ENCODE results near the gene RAPGEF1.

The RAPGEF1 gene

DNA sequence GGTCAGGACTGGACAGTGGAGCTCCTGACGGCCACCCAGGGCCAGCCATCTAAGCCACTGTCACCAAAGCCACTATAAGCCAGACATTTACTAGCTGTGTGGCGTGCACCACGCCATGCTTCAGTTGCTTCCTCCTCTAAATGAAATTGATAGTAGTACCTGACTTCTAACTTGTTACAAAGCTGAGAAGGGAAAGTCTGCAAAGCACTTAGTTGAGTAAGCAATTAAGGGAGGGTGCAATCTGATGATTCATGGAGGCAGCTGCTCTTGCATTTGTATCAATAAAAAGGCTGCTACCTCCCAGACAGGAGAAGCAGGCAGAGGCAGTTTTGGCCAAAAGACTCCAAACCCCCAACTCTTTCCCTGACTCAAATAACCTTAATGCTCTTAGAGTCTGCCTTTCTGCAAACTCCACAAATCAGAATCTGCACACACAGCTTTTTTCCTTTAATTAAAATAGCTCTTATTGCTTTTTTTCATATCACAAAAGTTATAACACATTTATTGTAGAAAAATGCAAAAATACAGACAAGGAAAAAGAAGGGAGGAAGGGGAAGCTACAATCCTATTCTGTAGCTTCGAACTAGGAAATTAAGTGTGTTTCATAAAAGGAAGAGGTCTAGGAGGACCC, 19.3 kb upstream of the RAPGEF1 start:
- TF ChIP-seq CEBPB (IDR thresholded peaks at IDR 0.05) (no peak), CREB1 (IDR thresholded peaks at IDR 0.05; ENCODE audit: low read depth) (no peak), EP300 (IDR thresholded peaks at IDR 0.05; ENCODE audit: borderline replicate concordance) (no peak), TEAD4 (IDR thresholded peaks at IDR 0.05) (no peak), YY1 (IDR thresholded peaks at IDR 0.05; ENCODE audit: low read depth) (no peak), TCF12 (IDR thresholded peaks at IDR 0.05; ENCODE audit: low read depth) (no peak), RAD21 (IDR thresholded peaks at IDR 0.05; ENCODE audit: low read depth) (no peak), ZBTB7A (IDR thresholded peaks at IDR 0.05; ENCODE audit: low read depth) (no peak), FOXM1 (IDR thresholded peaks at IDR 0.05; ENCODE audit: borderline replicate concordance, low read depth) (no peak), EGR1 (IDR thresholded peaks at IDR 0.05) (no peak), USF1 (IDR thresholded peaks at IDR 0.05) (no peak), NFIC (IDR thresholded peaks at IDR 0.05) (no peak), TAF1 (IDR thresholded peaks at IDR 0.05; ENCODE audit: low read depth) (no peak)
- TF ChIP-seq, protein P1, sequence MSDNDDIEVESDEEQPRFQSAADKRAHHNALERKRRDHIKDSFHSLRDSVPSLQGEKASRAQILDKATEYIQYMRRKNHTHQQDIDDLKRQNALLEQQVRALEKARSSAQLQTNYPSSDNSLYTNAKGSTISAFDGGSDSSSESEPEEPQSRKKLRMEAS (IDR thresholded peaks at IDR 0.05): no peak
- TF ChIP-seq, protein P2, sequence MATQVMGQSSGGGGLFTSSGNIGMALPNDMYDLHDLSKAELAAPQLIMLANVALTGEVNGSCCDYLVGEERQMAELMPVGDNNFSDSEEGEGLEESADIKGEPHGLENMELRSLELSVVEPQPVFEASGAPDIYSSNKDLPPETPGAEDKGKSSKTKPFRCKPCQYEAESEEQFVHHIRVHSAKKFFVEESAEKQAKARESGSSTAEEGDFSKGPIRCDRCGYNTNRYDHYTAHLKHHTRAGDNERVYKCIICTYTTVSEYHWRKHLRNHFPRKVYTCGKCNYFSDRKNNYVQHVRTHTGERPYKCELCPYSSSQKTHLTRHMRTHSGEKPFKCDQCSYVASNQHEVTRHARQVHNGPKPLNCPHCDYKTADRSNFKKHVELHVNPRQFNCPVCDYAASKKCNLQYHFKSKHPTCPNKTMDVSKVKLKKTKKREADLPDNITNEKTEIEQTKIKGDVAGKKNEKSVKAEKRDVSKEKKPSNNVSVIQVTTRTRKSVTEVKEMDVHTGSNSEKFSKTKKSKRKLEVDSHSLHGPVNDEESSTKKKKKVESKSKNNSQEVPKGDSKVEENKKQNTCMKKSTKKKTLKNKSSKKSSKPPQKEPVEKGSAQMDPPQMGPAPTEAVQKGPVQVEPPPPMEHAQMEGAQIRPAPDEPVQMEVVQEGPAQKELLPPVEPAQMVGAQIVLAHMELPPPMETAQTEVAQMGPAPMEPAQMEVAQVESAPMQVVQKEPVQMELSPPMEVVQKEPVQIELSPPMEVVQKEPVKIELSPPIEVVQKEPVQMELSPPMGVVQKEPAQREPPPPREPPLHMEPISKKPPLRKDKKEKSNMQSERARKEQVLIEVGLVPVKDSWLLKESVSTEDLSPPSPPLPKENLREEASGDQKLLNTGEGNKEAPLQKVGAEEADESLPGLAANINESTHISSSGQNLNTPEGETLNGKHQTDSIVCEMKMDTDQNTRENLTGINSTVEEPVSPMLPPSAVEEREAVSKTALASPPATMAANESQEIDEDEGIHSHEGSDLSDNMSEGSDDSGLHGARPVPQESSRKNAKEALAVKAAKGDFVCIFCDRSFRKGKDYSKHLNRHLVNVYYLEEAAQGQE (IDR thresholded peaks at IDR 0.05; ENCODE audit: low read depth): no peak

DNA sequence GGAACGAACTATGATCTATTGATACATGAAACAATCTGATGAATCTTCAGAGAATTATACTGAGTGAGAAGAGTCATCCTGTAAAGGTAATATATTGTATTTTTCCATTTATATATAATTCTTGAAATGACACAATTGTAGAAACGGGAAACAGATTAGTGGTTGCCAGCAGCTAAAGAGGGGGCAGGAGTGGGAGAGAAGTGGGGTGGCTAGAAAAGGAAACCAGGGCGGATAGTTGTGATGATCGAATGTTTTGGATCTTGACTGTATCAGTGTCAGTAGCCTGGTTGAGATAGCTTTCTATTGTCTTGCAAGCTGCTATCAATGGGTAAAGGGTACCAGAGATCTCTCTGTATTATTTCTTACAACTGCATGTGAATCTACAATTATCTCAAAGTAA, 17.7 kb upstream of the RAPGEF1 start:
- TF ChIP-seq CREB1 (IDR thresholded peaks at IDR 0.05; ENCODE audit: low read depth) (no peak), FOXM1 (IDR thresholded peaks at IDR 0.05; ENCODE audit: borderline replicate concordance, low read depth) (no peak)
- TF ChIP-seq, protein P1 (IDR thresholded peaks at IDR 0.05): no peak

GRCh38 chr9:131755541-131756198, 15.8 kb upstream of the RAPGEF1 start:
- no peak for TF ChIP-seq EGR1 (IDR thresholded peaks at IDR 0.05)
- peak; percentile 53 for TF ChIP-seq USF1 (IDR thresholded peaks at IDR 0.05)
- peak; percentile 68 for TF ChIP-seq RAD21 (IDR thresholded peaks at IDR 0.05; ENCODE audit: low read depth)

- TF ChIP-seq, protein P1 (IDR thresholded peaks at IDR 0.05): no peak
- TF ChIP-seq ZBTB7A (IDR thresholded peaks at IDR 0.05; ENCODE audit: low read depth) (no peak), EP300 (IDR thresholded peaks at IDR 0.05; ENCODE audit: borderline replicate concordance) (no peak), TCF12 (IDR thresholded peaks at IDR 0.05; ENCODE audit: low read depth) (no peak), RAD21 (IDR thresholded peaks at IDR 0.05; ENCODE audit: low read depth) (no peak), EGR1 (IDR thresholded peaks at IDR 0.05) (no peak), TEAD4 (IDR thresholded peaks at IDR 0.05) (no peak), CREB1 (IDR thresholded peaks at IDR 0.05; ENCODE audit: low read depth) (no peak), CEBPB (IDR thresholded peaks at IDR 0.05) (no peak)
- TF ChIP-seq, protein P2 (IDR thresholded peaks at IDR 0.05; ENCODE audit: low read depth): no peak
Observed at GRCh38 chr9:131754846-131755245, 15.0 kb upstream of the RAPGEF1 start.

- TF ChIP-seq CREB1 (IDR thresholded peaks at IDR 0.05; ENCODE audit: low read depth) (no peak), EGR1 (IDR thresholded peaks at IDR 0.05) (no peak), USF1 (IDR thresholded peaks at IDR 0.05) (no peak), RAD21 (IDR thresholded peaks at IDR 0.05; ENCODE audit: low read depth) (no peak), NFIC (IDR thresholded peaks at IDR 0.05) (no peak), TAF1 (IDR thresholded peaks at IDR 0.05; ENCODE audit: low read depth) (no peak), CEBPB (IDR thresholded peaks at IDR 0.05) (no peak)
Observed at GRCh38 chr9:131752231-131752884, 12.5 kb upstream of the RAPGEF1 start.
